ENCODE measurements around the gene TACO1. TPM values are rescaled to one million over a fixed set of nuclear protein-coding genes. Genes with fewer than 3 reads are reported as not detected.

Gene TACO1
- polyA plus RNA-seq (2012; ENCODE audit: missing spikeins), result 20.9 TPM

DNA sequence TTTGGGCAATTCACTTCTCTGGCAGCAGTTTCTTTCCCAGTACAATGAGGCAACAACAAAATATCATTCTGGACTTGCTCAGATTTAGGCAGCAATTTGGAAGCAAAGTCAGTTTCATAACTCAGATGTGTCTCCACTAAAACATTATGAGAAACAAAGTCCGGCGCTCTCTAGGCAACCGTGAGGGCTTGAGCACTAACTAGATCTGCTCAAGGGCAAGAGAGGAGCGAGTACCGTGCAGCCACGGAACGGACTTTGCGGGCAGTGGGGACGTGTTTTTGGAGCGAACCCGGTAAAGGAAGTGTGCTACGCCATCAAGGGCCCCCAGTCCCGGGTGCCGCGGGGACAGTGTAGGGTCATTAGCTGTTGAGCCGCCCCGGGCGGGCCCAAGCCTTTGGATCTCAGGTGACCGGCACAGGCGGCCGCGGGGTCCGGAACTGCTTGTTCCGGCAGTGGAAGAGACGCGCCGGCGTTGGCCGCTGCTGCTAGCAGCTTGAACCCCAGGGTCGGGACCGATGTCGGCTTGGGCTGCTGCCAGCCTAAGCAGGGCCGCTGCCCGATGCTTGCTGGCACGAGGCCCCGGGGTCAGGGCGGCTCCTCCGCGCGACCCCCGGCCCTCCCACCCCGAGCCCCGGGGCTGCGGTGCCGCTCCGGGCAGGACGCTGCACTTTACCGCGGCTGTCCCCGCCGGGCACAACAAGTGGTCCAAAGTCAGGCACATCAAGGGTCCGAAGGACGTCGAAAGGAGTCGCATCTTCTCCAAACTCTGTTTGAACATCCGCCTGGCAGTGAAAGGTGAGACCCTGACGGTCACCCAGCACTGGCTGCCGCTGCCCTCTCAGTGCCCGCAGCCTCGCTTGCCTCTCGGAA is at the start of gene TACO1:
Gene TACO1 (plus strand): TSS at position 327 of the 870 bp plus-strand sequence. CDS start 189 bp downstream, at position 516.
- FAIRE-seq, result peak; percentile 83
- peak; percentile 73 for DNase-seq (ENCODE audit: insufficient read length)
- TF ChIP-seq TAF1 (IDR thresholded peaks at IDR 0.05; ENCODE audit: borderline replicate concordance, low read depth, low read length) (peak; percentile 91), POLR2A (IDR thresholded peaks at IDR 0.05; ENCODE audit: low read depth, low read length) (no peak; the same call in none of the 2 replicates), POLR2AphosphoS5 (IDR thresholded peaks at IDR 0.05; ENCODE audit: low read depth, low read length) (peak; percentile 71)

DNA sequence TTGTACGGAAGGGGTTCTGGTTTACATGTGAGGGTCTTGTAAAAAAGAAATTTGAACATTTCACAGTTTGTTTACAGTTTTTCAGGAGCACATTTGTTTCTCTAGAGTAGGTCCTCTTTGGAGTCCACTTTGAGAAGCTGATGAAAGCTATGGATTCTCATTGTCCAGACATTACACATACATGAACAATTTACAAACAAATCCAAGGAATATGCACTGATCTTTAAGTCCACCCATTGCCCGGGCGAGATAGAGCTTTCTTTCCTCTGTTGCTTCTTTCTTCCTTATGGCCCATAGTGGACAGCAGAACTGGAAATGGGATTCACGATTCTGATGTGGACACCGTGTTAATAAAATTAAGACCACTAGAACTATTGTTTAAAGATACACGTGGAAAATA is 48.5 kb upstream of the TACO1 start:
- no peak for DNase-seq (ENCODE audit: insufficient read length)
- TF ChIP-seq POLR2A (IDR thresholded peaks at IDR 0.05; ENCODE audit: low read depth, low read length) (no peak), POLR2AphosphoS5 (IDR thresholded peaks at IDR 0.05; ENCODE audit: low read depth, low read length) (no peak), TAF1 (IDR thresholded peaks at IDR 0.05; ENCODE audit: borderline replicate concordance, low read depth, low read length) (no peak)
- no peak for FAIRE-seq

DNA sequence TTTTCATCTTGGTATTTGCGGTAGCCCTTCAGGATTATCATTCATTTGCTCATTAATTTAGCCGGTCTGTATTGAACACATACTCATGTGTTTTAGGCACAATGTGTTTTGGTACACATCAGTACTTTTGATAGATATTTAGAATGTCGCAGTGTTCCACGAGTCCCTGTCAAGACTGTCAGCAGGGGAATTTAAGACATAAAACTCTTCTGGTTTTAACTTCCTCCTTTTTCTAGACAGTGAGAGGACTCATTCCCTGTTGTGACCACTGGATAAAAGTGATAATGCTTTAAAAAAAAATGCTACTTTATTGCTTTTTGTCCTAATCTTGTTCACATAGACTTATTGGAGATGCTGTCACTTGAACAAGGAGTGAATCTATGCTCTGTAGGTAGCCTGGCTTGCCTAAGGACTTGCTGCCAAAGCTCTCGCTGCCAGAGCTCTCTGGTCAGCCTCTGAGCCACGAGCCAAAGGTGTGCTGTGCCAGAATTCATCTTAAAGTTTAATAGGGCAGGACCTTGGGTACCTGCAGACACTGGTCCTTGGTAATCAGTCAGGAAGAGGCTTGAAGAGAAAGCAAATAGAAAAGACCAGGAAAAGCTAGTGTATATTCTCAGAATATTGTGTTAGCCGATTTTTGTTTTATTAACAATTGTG is 45.1 kb upstream of the TACO1 start:
- TF ChIP-seq POLR2AphosphoS5 (IDR thresholded peaks at IDR 0.05; ENCODE audit: low read depth, low read length), result no peak
- TF ChIP-seq POLR2A (IDR thresholded peaks at IDR 0.05; ENCODE audit: low read depth, low read length), result no peak
- TF ChIP-seq TAF1 (IDR thresholded peaks at IDR 0.05; ENCODE audit: borderline replicate concordance, low read depth, low read length), result no peak
- FAIRE-seq (no peak), DNase-seq (ENCODE audit: insufficient read length) (no peak)

DNA sequence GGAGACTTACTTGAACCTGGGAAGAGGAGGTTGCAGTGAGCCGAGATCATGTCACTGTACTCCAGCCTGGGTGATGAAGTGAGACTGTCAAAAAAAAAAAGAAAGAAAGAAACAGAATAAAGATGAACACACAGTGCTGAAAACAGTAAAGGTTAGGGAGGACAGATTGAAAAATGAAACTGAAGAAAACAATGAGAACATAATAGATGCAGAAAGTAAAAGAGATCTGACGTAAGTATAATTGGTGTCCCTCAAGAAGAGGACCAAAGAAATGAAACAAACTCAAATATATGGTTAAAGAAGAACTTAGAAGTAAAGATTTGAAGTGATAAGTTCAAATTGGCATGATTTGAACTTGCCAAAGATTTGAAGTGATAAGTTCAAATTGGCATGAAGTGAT is 43.3 kb upstream of the TACO1 start:
- DNase-seq (ENCODE audit: insufficient read length) (no peak), FAIRE-seq (no peak)
- TF ChIP-seq TAF1 (IDR thresholded peaks at IDR 0.05; ENCODE audit: borderline replicate concordance, low read depth, low read length), result no peak
- TF ChIP-seq POLR2AphosphoS5 (IDR thresholded peaks at IDR 0.05; ENCODE audit: low read depth, low read length), result no peak
- no peak for TF ChIP-seq POLR2A (IDR thresholded peaks at IDR 0.05; ENCODE audit: low read depth, low read length)

DNA sequence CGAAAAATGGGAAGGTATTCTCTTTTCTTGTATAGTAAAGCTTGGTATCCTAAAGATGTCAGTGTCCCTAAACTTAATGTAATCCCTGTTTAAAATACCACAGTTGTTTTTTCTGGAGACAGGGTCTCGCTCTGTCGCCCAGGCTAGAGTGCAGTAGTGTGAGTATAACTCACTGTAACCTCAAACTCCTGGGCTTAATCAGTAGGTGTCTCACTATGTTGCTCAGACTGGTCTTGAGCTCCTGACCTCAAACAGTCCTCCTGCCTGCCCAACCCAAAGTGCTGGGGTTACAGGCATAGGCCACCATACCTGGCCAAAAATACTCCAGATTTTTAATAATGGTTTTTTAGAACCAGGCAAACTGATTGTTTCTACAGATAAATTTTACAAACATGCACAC is 42.3 kb upstream of the TACO1 start:
- no peak for DNase-seq (ENCODE audit: insufficient read length)
- FAIRE-seq, result no peak
- TF ChIP-seq POLR2AphosphoS5 (IDR thresholded peaks at IDR 0.05; ENCODE audit: low read depth, low read length), result no peak
- no peak for TF ChIP-seq POLR2A (IDR thresholded peaks at IDR 0.05; ENCODE audit: low read depth, low read length)
- no peak for TF ChIP-seq TAF1 (IDR thresholded peaks at IDR 0.05; ENCODE audit: borderline replicate concordance, low read depth, low read length)

DNA sequence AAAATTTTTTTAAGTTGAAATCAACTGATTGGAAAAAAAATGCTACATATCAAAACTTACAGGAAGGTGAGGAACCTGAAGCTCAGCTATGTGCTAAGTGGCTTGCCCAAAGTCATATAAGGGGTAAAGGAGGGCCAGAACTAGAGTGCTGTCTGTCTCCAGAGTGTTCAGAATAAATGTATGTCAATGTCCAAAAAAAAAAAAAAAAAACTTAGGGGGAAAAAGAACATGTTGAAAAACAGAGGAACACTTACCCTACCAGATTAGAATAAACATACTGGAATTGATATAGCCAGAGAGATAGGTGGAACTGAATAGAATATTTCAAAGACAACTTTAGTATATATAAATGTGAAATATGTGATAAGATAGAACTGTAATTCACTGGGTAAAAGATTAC is 38.9 kb upstream of the TACO1 start:
- FAIRE-seq (no peak), DNase-seq (ENCODE audit: insufficient read length) (no peak)
- TF ChIP-seq POLR2AphosphoS5 (IDR thresholded peaks at IDR 0.05; ENCODE audit: low read depth, low read length) (no peak), TAF1 (IDR thresholded peaks at IDR 0.05; ENCODE audit: borderline replicate concordance, low read depth, low read length) (no peak), POLR2A (IDR thresholded peaks at IDR 0.05; ENCODE audit: low read depth, low read length) (no peak)

DNA sequence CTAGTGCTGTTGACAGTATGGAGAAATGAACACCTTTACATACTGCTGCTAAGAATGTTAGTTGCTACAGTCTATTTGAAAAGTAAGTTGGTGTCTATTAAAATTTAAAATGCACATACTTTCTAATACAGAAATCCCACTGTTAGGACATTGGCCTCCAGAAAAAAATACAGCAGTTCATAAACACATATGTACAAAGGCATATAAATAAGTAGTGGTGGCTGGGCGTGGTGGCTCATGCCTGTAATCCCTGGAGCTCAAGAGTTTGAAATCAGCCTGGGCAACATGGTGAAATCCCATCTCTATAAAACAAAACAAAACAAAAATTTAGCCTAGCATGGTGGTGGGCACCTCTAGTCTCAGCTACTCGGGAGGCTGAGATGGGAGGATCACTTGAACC is 37.4 kb upstream of the TACO1 start:
- DNase-seq (ENCODE audit: insufficient read length) (no peak), FAIRE-seq (no peak)
- no peak for TF ChIP-seq POLR2A (IDR thresholded peaks at IDR 0.05; ENCODE audit: low read depth, low read length)
- TF ChIP-seq POLR2AphosphoS5 (IDR thresholded peaks at IDR 0.05; ENCODE audit: low read depth, low read length), result no peak
- no peak for TF ChIP-seq TAF1 (IDR thresholded peaks at IDR 0.05; ENCODE audit: borderline replicate concordance, low read depth, low read length)

DNA sequence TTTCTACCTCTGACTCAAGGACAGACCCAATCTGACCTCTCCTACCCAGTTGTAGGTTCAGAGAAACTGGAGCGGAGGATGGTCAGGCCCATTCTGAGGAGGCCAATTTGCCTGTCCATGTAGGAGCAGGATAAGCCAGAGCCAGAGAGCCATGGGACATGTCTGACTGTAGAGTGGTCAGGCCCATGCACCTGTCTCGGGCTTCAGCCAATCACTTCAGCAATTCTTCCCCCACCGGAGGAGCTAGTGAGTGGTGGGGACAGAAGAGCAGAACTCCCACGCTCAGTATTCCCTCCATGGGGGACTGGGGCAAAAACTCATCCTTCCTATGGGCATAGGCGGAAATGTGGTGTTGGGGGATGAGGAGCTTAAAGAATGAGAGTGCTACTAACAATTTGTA is 36.1 kb upstream of the TACO1 start:
- FAIRE-seq, result no peak

DNA sequence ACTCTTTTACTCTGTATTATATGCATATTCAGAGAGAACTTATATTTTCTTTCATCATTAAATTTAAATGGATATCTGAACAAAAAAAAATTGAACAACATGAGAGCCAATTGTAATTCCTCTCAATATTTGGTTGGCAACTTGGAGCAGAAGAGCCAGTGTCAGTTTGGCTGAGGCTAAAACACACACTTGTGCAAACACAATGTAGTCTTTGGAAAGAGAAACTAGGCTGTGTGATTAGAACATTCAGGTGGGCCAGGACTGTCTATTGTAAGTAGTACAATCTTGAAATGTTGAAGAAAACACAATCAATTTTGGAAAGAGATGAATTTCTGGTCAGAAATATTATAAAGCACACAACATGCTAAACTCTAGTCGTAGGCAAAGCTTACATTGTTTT is 33.5 kb upstream of the TACO1 start:
- no peak for FAIRE-seq
- no peak for DNase-seq (ENCODE audit: insufficient read length)
- TF ChIP-seq POLR2AphosphoS5 (IDR thresholded peaks at IDR 0.05; ENCODE audit: low read depth, low read length) (no peak), TAF1 (IDR thresholded peaks at IDR 0.05; ENCODE audit: borderline replicate concordance, low read depth, low read length) (no peak), POLR2A (IDR thresholded peaks at IDR 0.05; ENCODE audit: low read depth, low read length) (no peak)

More for the DNA sequence above, 36.1 kb upstream of the TACO1 start:
- TF ChIP-seq TAF1 (IDR thresholded peaks at IDR 0.05; ENCODE audit: borderline replicate concordance, low read depth, low read length) (no peak), POLR2A (IDR thresholded peaks at IDR 0.05; ENCODE audit: low read depth, low read length) (no peak), POLR2AphosphoS5 (IDR thresholded peaks at IDR 0.05; ENCODE audit: low read depth, low read length) (no peak)
- DNase-seq (ENCODE audit: insufficient read length), result no peak

DNA sequence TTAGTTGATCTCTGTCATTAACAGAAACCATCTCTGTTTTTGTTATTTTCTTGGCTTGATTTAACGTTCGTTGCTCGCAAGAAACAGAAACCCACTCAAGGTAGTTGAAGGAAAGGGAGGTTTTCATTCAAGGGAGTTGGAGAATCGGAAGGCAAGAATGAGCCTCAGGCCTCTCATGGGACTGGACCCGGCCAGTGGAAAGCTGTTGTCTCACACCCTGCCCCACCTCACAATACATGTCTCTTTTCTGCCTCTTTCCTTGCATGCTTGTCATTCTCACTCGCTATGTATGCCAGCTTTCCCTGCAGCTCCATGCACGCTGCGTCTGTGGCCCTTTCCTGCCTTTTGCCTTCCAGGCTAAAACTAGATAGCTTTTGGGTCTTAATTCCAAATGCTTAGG is 32.1 kb upstream of the TACO1 start:
- TF ChIP-seq POLR2AphosphoS5 (IDR thresholded peaks at IDR 0.05; ENCODE audit: low read depth, low read length) (no peak), POLR2A (IDR thresholded peaks at IDR 0.05; ENCODE audit: low read depth, low read length) (no peak), TAF1 (IDR thresholded peaks at IDR 0.05; ENCODE audit: borderline replicate concordance, low read depth, low read length) (no peak)
- FAIRE-seq, result no peak
- DNase-seq (ENCODE audit: insufficient read length), result no peak

DNA sequence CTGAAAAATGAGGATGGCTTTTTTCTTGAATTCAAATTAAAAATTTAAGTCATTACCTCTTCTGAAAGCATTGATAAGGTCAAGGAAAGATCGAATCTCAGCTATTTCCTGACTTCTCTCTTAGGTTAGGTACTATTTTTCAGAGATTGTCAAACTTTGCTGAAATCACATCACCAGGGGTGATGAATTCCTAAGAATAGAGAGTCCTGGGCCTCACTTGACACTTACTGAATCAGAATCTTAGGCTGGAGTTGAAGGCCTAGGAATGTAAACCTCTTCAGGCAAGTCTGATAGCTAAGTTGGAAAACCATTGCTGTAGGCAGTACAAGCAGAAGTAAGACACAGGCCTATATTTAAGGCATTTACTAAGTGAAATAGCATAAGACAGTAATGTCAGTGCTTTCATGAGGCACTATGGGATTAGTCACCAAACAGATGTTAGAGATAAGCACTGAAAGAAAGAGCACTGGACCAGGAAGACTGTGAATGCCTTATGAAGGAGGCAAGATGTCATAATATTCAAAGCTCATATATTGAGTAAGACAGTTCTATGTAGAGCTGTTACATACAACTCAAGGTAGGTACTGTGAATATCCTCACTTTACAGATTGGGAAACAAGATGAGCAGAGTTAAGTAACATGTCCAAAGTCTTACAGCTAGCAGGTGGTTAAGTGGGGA is 28.9 kb upstream of the TACO1 start:
- no peak for TF ChIP-seq POLR2A (IDR thresholded peaks at IDR 0.05; ENCODE audit: low read depth, low read length)
- TF ChIP-seq POLR2AphosphoS5 (IDR thresholded peaks at IDR 0.05; ENCODE audit: low read depth, low read length), result no peak
- FAIRE-seq (no peak), DNase-seq (ENCODE audit: insufficient read length) (no peak)

All from GM12892 (cell line).